NOMO-1 (cell line): ENCODE measurements around the gene HPCAL1.

Experiments used
- DNase-seq, 2 experiments: peaks; one replicate each; lab custom pipeline; 2025; ENCODE audit not compliant: unreplicated experiment in 2 of 2; lab: John Stamatoyannopoulos, UW

Gene HPCAL1

GRCh38 chr2:10269291-10269690 lies 33.4 kb upstream of the HPCAL1 start:
- DNase-seq: no peak

- DNase-seq: no peak
Observed at GRCh38 chr2:10269711-10270610, 32.7 kb upstream of the HPCAL1 start.

DNA sequence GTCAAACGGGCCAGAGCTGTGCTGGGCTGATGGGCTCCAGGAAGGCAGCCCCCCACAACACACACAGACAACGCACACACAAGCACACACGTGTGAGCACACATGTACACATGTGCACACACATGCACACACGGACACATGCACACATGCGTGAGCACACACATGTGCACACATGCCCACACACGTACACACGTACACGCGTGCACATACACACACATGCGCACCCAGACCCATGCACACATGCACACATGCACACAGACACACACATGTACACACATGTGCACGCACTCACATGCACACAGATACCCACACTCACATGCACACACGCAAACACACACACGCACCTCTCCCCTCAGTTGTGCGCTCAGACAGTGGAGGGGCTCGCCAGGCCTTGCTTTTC lies 31.2 kb upstream of the HPCAL1 start:
- no peak for DNase-seq

DNA sequence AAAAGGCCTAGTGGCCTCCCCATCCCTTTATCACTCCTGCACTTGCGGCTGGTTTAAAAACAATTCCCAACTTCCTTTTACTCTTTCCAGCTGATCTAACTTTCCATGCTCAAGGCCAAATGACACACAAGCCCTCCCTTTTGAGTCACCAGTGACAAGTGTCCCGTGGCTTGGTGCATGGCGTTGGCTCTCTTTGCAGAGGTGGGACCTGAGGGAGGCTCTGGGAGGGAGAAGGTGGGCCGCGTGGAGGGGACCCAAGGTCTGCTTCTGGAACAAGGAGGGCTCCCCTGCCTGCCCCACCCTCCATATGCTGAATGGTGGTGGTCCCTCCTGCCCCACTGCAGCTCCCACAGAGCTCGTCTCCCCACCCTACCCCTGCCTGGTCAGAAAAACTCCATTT lies 30.8 kb upstream of the HPCAL1 start:
- DNase-seq: no peak

- no peak for DNase-seq
Observed at GRCh38 chr2:10272464-10272863, 30.2 kb upstream of the HPCAL1 start.

- no peak for DNase-seq
Observed at GRCh38 chr2:10273215-10274175, 29.2 kb upstream of the HPCAL1 start.

DNA sequence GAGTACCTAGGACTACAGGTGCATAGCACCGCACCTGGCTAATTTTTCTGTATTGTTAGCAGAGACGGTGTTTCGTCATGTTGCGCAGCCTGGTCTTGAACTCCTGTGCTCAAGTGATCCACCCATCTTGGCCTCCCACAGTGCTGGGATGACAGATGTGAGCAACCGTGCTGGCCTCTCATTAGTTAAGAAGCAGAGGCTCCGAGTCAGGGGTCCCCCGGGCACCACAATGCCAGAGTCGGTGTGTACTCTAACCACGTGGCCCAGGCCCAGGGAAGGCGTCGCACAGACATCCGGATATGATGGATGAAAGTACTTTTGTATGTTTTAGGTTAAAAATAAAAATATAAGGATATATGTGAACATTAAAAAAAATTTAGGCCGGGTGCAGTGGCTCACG lies 28.3 kb upstream of the HPCAL1 start:
- no peak for DNase-seq

GRCh38 chr2:10274983-10275802 lies 27.5 kb upstream of the HPCAL1 start:
- DNase-seq: no peak

DNA sequence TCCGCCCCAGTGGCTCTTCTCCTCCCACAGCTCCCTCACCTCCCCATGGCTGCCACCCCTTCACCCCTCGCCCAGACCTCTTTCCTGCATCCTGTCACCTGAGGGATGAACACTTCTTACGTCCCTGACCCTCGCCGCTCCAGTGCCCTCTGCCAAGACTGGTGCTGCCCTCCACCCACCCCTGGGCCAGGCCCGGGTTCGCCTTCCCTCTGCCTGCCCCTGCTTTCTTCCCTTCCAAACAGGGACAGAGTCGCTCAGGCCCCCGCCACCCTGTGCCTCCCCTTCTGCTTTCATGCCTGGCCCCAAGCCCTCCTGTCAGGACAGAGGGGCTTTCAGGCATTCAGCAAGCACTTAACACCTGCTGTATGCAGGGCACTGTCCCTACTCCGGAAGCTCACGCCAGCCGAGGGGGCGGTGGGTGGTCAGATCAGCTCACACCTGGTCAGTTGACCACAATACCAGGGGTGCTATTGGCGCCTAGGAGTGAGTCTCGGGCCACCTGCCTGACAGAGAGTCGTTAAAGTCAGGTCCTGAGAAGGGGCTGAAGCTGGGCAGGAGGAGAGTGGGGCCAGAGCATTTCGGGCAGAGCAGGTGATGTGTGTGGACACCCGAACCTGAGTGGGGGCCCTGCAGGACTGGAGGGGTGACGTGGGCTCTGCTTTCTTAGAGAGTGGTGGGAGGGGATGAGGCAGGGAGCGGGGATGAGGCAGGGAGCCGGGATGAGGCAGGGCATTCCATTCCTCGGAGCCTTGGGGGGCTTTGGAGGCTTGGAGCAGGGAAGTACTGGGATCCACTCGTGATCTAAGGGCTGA lies 26.0 kb upstream of the HPCAL1 start:
- no peak for DNase-seq

GRCh38 chr2:10277293-10278028 lies 25.2 kb upstream of the HPCAL1 start:
- DNase-seq: no peak

DNA sequence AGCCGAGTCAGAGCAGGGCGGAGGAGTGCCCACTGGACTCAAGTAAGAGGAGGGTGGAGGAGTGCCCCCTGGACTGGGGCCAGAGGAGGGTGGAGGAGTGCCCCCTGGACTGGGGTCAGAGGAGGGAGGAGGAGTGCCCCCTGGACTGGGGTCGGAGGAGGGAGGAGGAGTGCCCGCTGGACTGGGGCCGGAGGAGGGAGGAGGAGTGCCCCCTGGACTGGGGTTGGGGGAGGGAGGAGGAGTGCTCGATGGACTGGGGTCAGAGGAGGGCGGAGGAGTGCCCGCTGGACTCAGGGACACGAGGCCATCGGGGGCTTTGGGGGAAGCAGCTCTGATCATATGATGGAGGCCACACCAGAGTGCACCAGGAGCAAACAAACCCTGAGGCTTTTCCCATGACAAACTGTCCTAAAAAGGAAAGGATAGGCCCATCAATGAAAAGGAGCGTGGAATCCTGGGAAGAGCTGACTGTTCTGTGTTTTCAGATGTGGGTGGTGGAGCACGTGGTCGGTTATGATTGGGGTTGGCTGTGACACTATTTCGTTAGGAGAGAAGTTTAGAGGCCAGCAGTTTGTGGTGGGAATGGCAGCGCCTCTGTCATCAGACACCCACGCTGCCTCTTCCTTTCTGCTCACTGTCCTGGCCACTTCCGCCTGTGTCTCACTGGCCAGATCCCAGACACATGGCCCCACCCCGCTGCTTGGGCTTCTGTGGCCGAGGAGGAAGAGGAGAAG lies 24.5 kb upstream of the HPCAL1 start:
- peak; percentile 71 to 79 for DNase-seq

GRCh38 chr2:10278763-10279471 lies 23.8 kb upstream of the HPCAL1 start:
- DNase-seq: no peak

DNA sequence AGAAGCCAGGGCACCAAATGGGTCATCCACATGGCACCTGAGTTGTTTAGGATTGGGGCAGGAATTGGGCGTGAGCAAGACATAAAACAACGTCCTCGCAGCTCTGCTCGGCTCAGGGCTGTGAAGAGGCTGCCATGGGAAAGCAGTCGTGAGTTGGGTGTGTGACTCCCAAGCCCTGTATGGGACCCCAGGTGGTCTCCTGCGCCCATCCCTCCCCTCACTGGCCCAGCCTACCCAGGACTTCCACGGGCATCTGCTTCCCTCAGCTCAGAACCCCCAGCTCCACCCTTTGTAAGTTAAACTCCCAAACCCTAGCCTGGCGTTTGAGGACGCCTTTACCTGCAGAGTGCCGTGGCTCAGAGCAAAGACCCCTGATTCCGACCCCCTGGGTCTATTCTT lies 23.2 kb upstream of the HPCAL1 start:
- no peak for DNase-seq

DNA sequence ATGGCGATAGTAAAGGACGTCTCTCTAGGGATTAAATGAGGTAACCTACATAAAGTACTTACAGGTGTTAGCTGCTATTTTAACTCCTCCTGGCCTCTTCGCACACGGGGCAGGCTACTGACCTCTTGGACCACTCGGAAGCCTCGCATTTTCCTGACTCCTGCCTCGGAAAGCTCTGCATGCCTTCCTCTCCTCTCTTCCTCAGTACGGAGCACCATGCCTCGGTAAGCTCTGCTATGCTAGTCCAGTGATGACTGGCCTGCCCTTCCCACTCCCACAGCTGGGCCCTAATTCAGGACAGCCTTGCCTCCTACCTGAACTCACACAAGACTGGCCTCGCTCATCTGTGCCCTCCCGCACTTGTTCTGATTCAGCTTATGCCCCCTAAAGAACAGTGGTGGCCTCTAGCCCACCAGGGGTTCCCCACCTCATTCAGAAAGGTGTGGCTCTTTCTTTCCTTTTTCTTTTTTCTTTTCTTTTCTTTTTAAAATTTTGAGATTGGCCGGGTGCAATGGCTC lies 22.7 kb upstream of the HPCAL1 start:
- no peak for DNase-seq

GRCh38 chr2:10281891-10282290 lies 20.8 kb upstream of the HPCAL1 start:
- no peak for DNase-seq

- peak in 1 of 2 experiments; percentile 4 for DNase-seq
Observed at GRCh38 chr2:10282611-10283105, 20.0 kb upstream of the HPCAL1 start.
